Neuronal stem cell (in vitro differentiated cells): ENCODE results near the gene DNAJA1.

Experiments
- DNase-seq: peaks from one replicate; pipeline ENCODE4 v3.0.0-alpha.2; 2013; ENCODE audit warnings: low spot score
- H2AFZ ChIP-seq: one replicate; pipeline ENCODE4 v1.6.1; 2013; ENCODE audit warnings: mild to moderate bottlenecking, low read length, inconsistent platforms
- H2AK5ac ChIP-seq: 2 replicates; pipeline ENCODE4 v1.6.1; 2013; ENCODE audit warnings: low read depth, mild to moderate bottlenecking, inconsistent platforms, low read length, moderate library complexity, mixed read lengths
- H2BK120ac ChIP-seq: 2 replicates; pipeline ENCODE4 v1.6.1; 2013; ENCODE audit warnings: low read depth, mild to moderate bottlenecking, inconsistent platforms, low read length, moderate library complexity, mixed read lengths
- H2BK12ac ChIP-seq: one replicate; pipeline ENCODE4 v1.6.1; 2013; ENCODE audit warnings: low read length, inconsistent platforms
- H2BK15ac ChIP-seq: 2 replicates; pipeline ENCODE4 v1.6.1; 2013; ENCODE audit warnings: mild to moderate bottlenecking, low read length, inconsistent platforms, mixed read lengths
- H2BK5ac ChIP-seq: one replicate; pipeline ENCODE4 v1.6.1; 2013; ENCODE audit warnings: inconsistent platforms, mild to moderate bottlenecking, low read length, moderate library complexity
- H3K14ac ChIP-seq: one replicate; pipeline ENCODE4 v1.6.1; 2013; ENCODE audit warnings: low read length, inconsistent platforms
- H3K18ac ChIP-seq: 2 replicates; pipeline ENCODE4 v1.6.1; 2013; ENCODE audit warnings: low read length, inconsistent platforms
- H3K23ac ChIP-seq: 2 replicates; pipeline ENCODE4 v1.6.1; 2013; ENCODE audit warnings: low read depth, mild to moderate bottlenecking, mixed read lengths, low read length, inconsistent platforms; ENCODE audit not compliant: poor library complexity
- H3K27ac ChIP-seq: replicated peaks from 3 replicates; pipeline ENCODE4 v1.5.1; 2013; ENCODE audit warnings: low read length, inconsistent platforms
- H3K27me3 ChIP-seq, 3 experiments: 2 replicates each; pipeline ENCODE4 v1.6.1; 2013; ENCODE audit warnings: low read length in 3 of 3, mild to moderate bottlenecking in 2 of 3, inconsistent platforms in 1 of 3, low read depth in 1 of 3, mixed read lengths in 1 of 3, moderate library complexity in 1 of 3; ENCODE audit not compliant: control insufficient read depth in 3 of 3, insufficient read depth in 3 of 3
- H3K36me3 ChIP-seq, 2 donors: replicated peaks in 1 of 2; 2 replicates each; pipeline ENCODE4 v1.6.1; 2013; ENCODE audit warnings: low read length in 2 of 2; ENCODE audit not compliant: control insufficient read depth in 2 of 2, insufficient read depth in 2 of 2
- H3K4ac ChIP-seq: 2 replicates; pipeline ENCODE4 v1.6.1; 2013; ENCODE audit warnings: inconsistent platforms, mild to moderate bottlenecking, low read length, moderate library complexity
- H3K4me1 ChIP-seq, 2 donors: 1 replicate in 1 of 2; 2 replicates in 1 of 2; pipeline ENCODE4 v1.6.1; 2013; ENCODE audit warnings: low read length in 2 of 2, low read depth in 1 of 2; ENCODE audit not compliant: control insufficient read depth in 2 of 2, insufficient read depth in 1 of 2
- H3K4me2 ChIP-seq: one replicate; pipeline ENCODE4 v1.6.1; 2013; ENCODE audit warnings: mild to moderate bottlenecking, low read length, inconsistent platforms; ENCODE audit not compliant: insufficient read depth, poor library complexity, severe bottlenecking
- H3K4me3 ChIP-seq, 2 donors: 2 replicates each; pipeline ENCODE4 v1.5.1; 2013; ENCODE audit warnings: low read length in 2 of 2, mild to moderate bottlenecking in 2 of 2, inconsistent platforms in 1 of 2, moderate library complexity in 1 of 2
- H3K79me1 ChIP-seq: one replicate; pipeline ENCODE4 v1.6.1; 2013; ENCODE audit warnings: low read depth, mild to moderate bottlenecking, inconsistent platforms, low read length, moderate library complexity
- H3K9ac ChIP-seq: one replicate; pipeline ENCODE4 v1.6.1; 2013; ENCODE audit warnings: mild to moderate bottlenecking, low read depth, low read length, inconsistent platforms; ENCODE audit not compliant: poor library complexity
- H3K9me3 ChIP-seq, 2 donors: replicated peaks in 1 of 2; 2 replicates each; pipeline versions ENCODE3 to v1.6.1; 2013; ENCODE audit warnings: low read length in 2 of 2, mild to moderate bottlenecking in 2 of 2, inconsistent platforms in 1 of 2, low read depth in 1 of 2, mixed read lengths in 1 of 2, moderate library complexity in 1 of 2; ENCODE audit not compliant: control insufficient read depth in 2 of 2, insufficient read depth in 1 of 2
- H4K8ac ChIP-seq: one replicate; pipeline ENCODE4 v1.6.1; 2013; ENCODE audit warnings: low read depth, mild to moderate bottlenecking, inconsistent platforms, low read length, moderate library complexity
- H4K91ac ChIP-seq: one replicate; pipeline ENCODE4 v1.6.1; 2013; ENCODE audit warnings: low read length, low read depth, mild to moderate bottlenecking, inconsistent platforms; ENCODE audit not compliant: poor library complexity
- WGBS, 2 donors: extraction: QIAGEN DNeasy Blood & Tissue Kit; methylation state at CpG; one replicate each; pipeline ENCODE4 v1.1.7; 2013; ENCODE audit warnings: missing lambda C conversion rate in 2 of 2, mixed read lengths in 1 of 2; ENCODE audit not compliant: insufficient read length in 2 of 2, insufficient replicate concordance in 1 of 2; ENCODE audit errors: extremely low coverage in 2 of 2; 5-methylcytosine and 5-hydroxymethylcytosine counted together

DNAJA1 gene

GRCh38 chr9:33007755-33008154, 17.3 kb upstream of the DNAJA1 start:
- Histone ChIP-seq H3K9ac (no peak overlapping the region), H3K4me2 (no peak overlapping the region), H2BK12ac (no peak overlapping the region)

GRCh38 chr9:33011831-33012230, 13.2 kb upstream of the DNAJA1 start:
- Histone ChIP-seq H2AK5ac (no peak overlapping the region), H3K18ac (no peak overlapping the region), H4K8ac (no peak overlapping the region), H2BK15ac (no peak overlapping the region), H4K91ac (no peak overlapping the region), H2BK5ac (no peak overlapping the region), H3K9me3 (no peaks in the 10 kb centered on the region), H3K4me3 (no peak overlapping the region), H2AFZ (no peak overlapping the region), H3K4me1 (no peaks in the 10 kb centered on the region), H3K4ac (no peak overlapping the region), H3K14ac (no peak overlapping the region), H3K9ac (no peak overlapping the region), H2BK12ac (no peak overlapping the region), H3K4me2 (no peak overlapping the region), H3K36me3 (peaks cover 4 to 8% of the 10 kb centered on the region in 2 donors), H3K79me1 (peaks cover 3% of the 10 kb centered on the region), H3K23ac (no peak overlapping the region), H3K27ac (no peak overlapping the region), H2BK120ac (no peak overlapping the region), H3K27me3 (no peaks in the 10 kb centered on the region)
- DNase-seq = no peak
- WGBS, 2 donors = no CpG with 5 or more reads among the region's 3 CpGs

More at GRCh38 chr9:33007755-33008154, 17.3 kb upstream of the DNAJA1 start:
- Histone ChIP-seq H2AK5ac (no peak overlapping the region), H3K14ac (no peak overlapping the region), H2BK5ac (no peak overlapping the region), H2BK15ac (no peak overlapping the region), H4K91ac (no peak overlapping the region), H3K4me3 (no peak overlapping the region), H3K23ac (no peak overlapping the region), H3K9me3 (no peaks in the 10 kb centered on the region), H2AFZ (no peak overlapping the region), H4K8ac (no peak overlapping the region), H3K4ac (no peak overlapping the region), H3K27ac (no peak overlapping the region), H2BK120ac (no peak overlapping the region), H3K4me1 (no peaks in the 10 kb centered on the region), H3K18ac (no peak overlapping the region), H3K27me3 (no peaks in the 10 kb centered on the region), H3K36me3 (peaks cover 2 to 4% of the 10 kb centered on the region in 2 donors), H3K79me1 (no peaks in the 10 kb centered on the region)
- no peak for DNase-seq
- WGBS, 2 donors = no CpG with 5 or more reads among the region's 4 CpGs

- Histone ChIP-seq H3K23ac (no peak overlapping the region), H2BK120ac (no peak overlapping the region), H3K4me3 (no peak overlapping the region), H3K27ac (no peak overlapping the region), H3K18ac (no peak overlapping the region), H3K4me2 (no peak overlapping the region), H3K9ac (no peak overlapping the region), H2BK15ac (no peak overlapping the region), H2BK5ac (no peak overlapping the region), H3K27me3 (no peaks in the 10 kb centered on the region), H2BK12ac (no peak overlapping the region), H4K91ac (no peak overlapping the region), H2AK5ac (no peak overlapping the region), H4K8ac (no peak overlapping the region), H3K9me3 (no peaks in the 10 kb centered on the region), H3K79me1 (peaks cover 3% of the 10 kb centered on the region), H3K36me3 (peaks cover 4 to 8% of the 10 kb centered on the region in 2 donors), H3K14ac (no peak overlapping the region), H2AFZ (no peak overlapping the region), H3K4me1 (peaks cover 0 to 2% of the 10 kb centered on the region in 2 donors), H3K4ac (no peak overlapping the region)
- WGBS, 2 donors = no CpG with 5 or more reads among the region's 3 CpGs
- DNase-seq = no peak
Measured at GRCh38 chr9:33012328-33013069, 12.6 kb upstream of the DNAJA1 start.

- no peak for DNase-seq
- Histone ChIP-seq H2AFZ (no peak overlapping the region), H3K9me3 (no peaks in the 10 kb centered on the region), H2BK120ac (no peak overlapping the region), H3K27ac (no peak overlapping the region), H2AK5ac (no peak overlapping the region), H3K14ac (no peak overlapping the region), H4K91ac (no peak overlapping the region), H3K4me2 (no peak overlapping the region), H3K18ac (no peak overlapping the region), H3K36me3 (peaks cover 4 to 17% of the 10 kb centered on the region in 2 donors), H2BK15ac (no peak overlapping the region), H3K4me1 (peaks cover 0 to 4% of the 10 kb centered on the region in 2 donors), H3K9ac (no peak overlapping the region), H3K23ac (no peak overlapping the region), H3K79me1 (peaks cover 3% of the 10 kb centered on the region), H3K27me3 (no peaks in the 10 kb centered on the region), H2BK12ac (no peak overlapping the region), H3K4ac (no peak overlapping the region), H3K4me3 (no peak overlapping the region), H2BK5ac (no peak overlapping the region), H4K8ac (no peak overlapping the region)
- WGBS, 2 donors = no CpG with 5 or more reads among the region's 2 CpGs
Measured at GRCh38 chr9:33013962-33014664, 11.0 kb upstream of the DNAJA1 start.
